ENCODE results near the gene WWOX. TPM values are rescaled to one million over a fixed set of nuclear protein-coding genes. Genes with fewer than 3 reads are reported as not detected.

WWOX gene
- total and polyA plus RNA-seq, 2 donors (not counting 3 experiments of a cell fraction or from before 2014, with no cell fraction given) = 6.2 to 12.5 TPM

GRCh38 chr16:79104567-79104966 lies 1005.1 kb downstream of the WWOX start:
- Histone ChIP-seq H3K27ac (ENCODE audit: insufficient read depth, low read depth, low read length) (no peak overlapping the region), H3K36me3 (ENCODE audit: control insufficient read depth in 2 of 2, extremely low read depth in 1 of 2, insufficient read depth in 2 of 2, low read length in 2 of 2) (no peaks in the 10 kb centered on the region), H3K4me3 (replicated peaks in 1 of 3; ENCODE audit: insufficient read depth in 1 of 3, low read depth in 1 of 3, low read length in 3 of 3) (no peak overlapping the region), H3K4me1 (ENCODE audit: control insufficient read depth, extremely low read depth, insufficient read depth, low read length) (no peaks in the 10 kb centered on the region), H3K4me2 (ENCODE audit: insufficient read depth, low read length) (no peak overlapping the region), H3K9ac (replicated peaks; ENCODE audit: extremely low read depth, insufficient read depth, low read length) (no peak overlapping the region), H3K27me3 (ENCODE audit: control insufficient read depth in 2 of 2, insufficient read depth in 2 of 2, low read length in 2 of 2) (no peaks in the 10 kb centered on the region), H3K79me2 (ENCODE audit: control insufficient read depth, insufficient read depth, low read length) (no peaks in the 10 kb centered on the region), H3K9me3 (replicated peaks; ENCODE audit: control insufficient read depth, insufficient read depth, low read length) (no peaks in the 10 kb centered on the region), H3K9me1 (replicated peaks; ENCODE audit: control insufficient read depth, extremely low read depth, insufficient read depth, low read length) (no peaks in the 10 kb centered on the region), H4K20me1 (replicated peaks; ENCODE audit: control insufficient read depth, extremely low read depth, insufficient read depth, low read length) (no peaks in the 10 kb centered on the region), H2AFZ (ENCODE audit: low read depth, low read length) (no peak overlapping the region)
- DNase-seq (ENCODE audit: low read depth, low spot score) (no peak), FAIRE-seq (no peak)
- no TSS peak for BruUV-seq (replicated peaks)
- dilution Hi-C loops (cut with MboI; ENCODE audit: extremely low pct_ligation_motif_present, low sequenced_read_pairs) (no loop called here), intact Hi-C loops (cut with micrococcal nuclease) (no loop called here)
- no peak for TF ChIP-seq EZH2 (IDR thresholded peaks at IDR 0.05; ENCODE audit: borderline replicate concordance, low read depth, low read length, severe bottlenecking)
- TF ChIP-seq POLR2A (IDR thresholded peaks at IDR 0.05; ENCODE audit: low read depth, low read length) = no peak
- TF ChIP-seq GATA2 (IDR thresholded peaks at IDR 0.05; ENCODE audit: insufficient read depth, insufficient read length, low read depth, low read length) = no peak
- TF ChIP-seq POLR2AphosphoS5 (IDR thresholded peaks at IDR 0.05; ENCODE audit: insufficient read depth, low read depth, low read length) = no peak
- TF ChIP-seq JUN (IDR thresholded peaks at IDR 0.05; ENCODE audit: borderline replicate concordance, insufficient read depth, insufficient read length, low read depth) = no peak
- no peak for TF ChIP-seq MAX (IDR thresholded peaks at IDR 0.05; ENCODE audit: insufficient read depth, insufficient read length)
- no peak for TF ChIP-seq CTCF (IDR thresholded peaks at IDR 0.05; ENCODE audit: extremely low read depth in 1 of 2, insufficient read depth in 1 of 2, low read depth in 1 of 2, low read length in 2 of 2)
- no peak for TF ChIP-seq FOS (IDR thresholded peaks at IDR 0.05; ENCODE audit: borderline replicate concordance, insufficient read depth, low read length)
- TF ChIP-seq MYC (IDR thresholded peaks at IDR 0.05; ENCODE audit: low read depth, low read length) = no peak
- ChIA-PET POLR2A (no interaction called here), CTCF (no interaction called here)
